Upper lobe of left lung (tissue), 6 donors: ENCODE measurements around the gene OPN5. TPM values are rescaled to one million over a fixed set of nuclear protein-coding genes. Genes with fewer than 3 reads are reported as not detected.

ENCODE experiments used
- ATAC-seq, 2 donors: fragments of 200-7000 bp; cut with Tn5 transposase; one replicate each; pipeline ENCODE4 v1.9.1; 2022; ENCODE audit warnings: mild to moderate bottlenecking in 2 of 2, moderate library complexity in 2 of 2; ENCODE audit not compliant: low FRiP score in 2 of 2
- DNase-seq, 2 donors: peaks; one replicate each; pipeline ENCODE4 v3.0.0-alpha.2; 2019 to 2020
- H3K27ac ChIP-seq, 4 donors: fragments of 200-600 bp; sonication (generic); one replicate each; pipeline ENCODE4 v1.5.1; 2016 to 2019
- H3K27me3 ChIP-seq, 4 donors: fragments of 200-600 bp; sonication (generic); one replicate each; pipeline ENCODE4 v1.5.1; 2017 to 2019
- H3K36me3 ChIP-seq, 4 donors: fragments of 200-600 bp; sonication (generic); one replicate each; pipeline ENCODE4 v1.5.1; 2016 to 2019
- H3K4me1 ChIP-seq, 4 donors: fragments of 200-600 bp; sonication (generic); one replicate each; pipeline ENCODE4 v1.5.1; 2018 to 2019
- H3K4me3 ChIP-seq, 4 donors: fragments of 200-600 bp; sonication (generic); one replicate each; pipeline ENCODE4 v1.5.1; 2017 to 2019; ENCODE audit warnings: mild to moderate bottlenecking in 2 of 4, moderate library complexity in 1 of 4
- H3K9me3 ChIP-seq, 4 donors: fragments of 200-600 bp; sonication (generic); one replicate each; pipeline ENCODE4 v1.5.1; 2018 to 2019
- CTCF ChIP-seq, 6 experiments: fragments of 450-650 bp in 4 of 6; fragments of 200-600 bp in 2 of 6; sonication (generic) in 2 of 6; IDR thresholded peaks; one replicate each; pipeline ENCODE4 v1.5.1; 2016 to 2019; ENCODE audit warnings: antibody characterized with exemption in 6 of 6
- EP300 ChIP-seq, 4 donors: sonication (generic); formaldehyde crosslinking; IDR thresholded peaks; one replicate each; pipeline ENCODE4 v1.5.1; 2017; ENCODE audit warnings: antibody characterized with exemption in 4 of 4, control low read depth in 2 of 4
- POLR2A ChIP-seq, 4 donors: fragments of 450-650 bp; IDR thresholded peaks; one replicate each; pipeline ENCODE4 v1.5.1; 2016 to 2017; ENCODE audit warnings: antibody characterized with exemption in 4 of 4, mild to moderate bottlenecking in 2 of 4
- POLR2AphosphoS5 ChIP-seq, 2 donors: sonication (generic); formaldehyde crosslinking; IDR thresholded peaks; one replicate each; pipeline ENCODE4 v1.5.1; 2017; ENCODE audit warnings: antibody characterized with exemption in 2 of 2
- WGBS, 2 donors: methylation state at CpG; one replicate each; pipeline ENCODE4 v1.1.5; 2017 to 2018; 5-methylcytosine and 5-hydroxymethylcytosine counted together
- total RNA-seq, 6 donors: library from RNA; depleted of rRNA in 4 of 6; stranded (reverse); fragments of >200 nt in 4 of 6; gene quantifications; one replicate each; pipeline versions ENCODE4 v1.1.0 to v1.2.1, GENCODE V29; 2016 to 2021
- donor health status: DM: no; HTN: no; CAD: no; lungs with moderate emphysema.
- donor health status: DM: no; HTN: yes; CAD: no; lungs with severe emphysema.

OPN5 gene
- total RNA-seq, 6 donors from 2014 or later, result not detected

- WGBS, 2 donors, result 37 to 38% methylated on average over 2 of the region's 2 CpGs
- H3K4me3 ChIP-seq, result no peak overlapping the region
- H3K27me3 ChIP-seq, result no peaks in the 10 kb centered on the region
- no peaks in the 10 kb centered on the region for H3K9me3 ChIP-seq
- H3K27ac ChIP-seq, result no peak overlapping the region
- ATAC-seq (no peak), DNase-seq (no peak)
- TF ChIP-seq CTCF (IDR thresholded peaks at IDR 0.05) (no peak), POLR2AphosphoS5 (IDR thresholded peaks at IDR 0.05) (no peak), POLR2A (IDR thresholded peaks at IDR 0.05) (no peak), EP300 (IDR thresholded peaks at IDR 0.05) (no peak)
- no peaks in the 10 kb centered on the region for H3K36me3 ChIP-seq
- H3K4me1 ChIP-seq, result no peaks in the 10 kb centered on the region
These were observed 50.7 kb downstream of the OPN5 start for GRCh38 chr6:47832386-47833100.

DNA sequence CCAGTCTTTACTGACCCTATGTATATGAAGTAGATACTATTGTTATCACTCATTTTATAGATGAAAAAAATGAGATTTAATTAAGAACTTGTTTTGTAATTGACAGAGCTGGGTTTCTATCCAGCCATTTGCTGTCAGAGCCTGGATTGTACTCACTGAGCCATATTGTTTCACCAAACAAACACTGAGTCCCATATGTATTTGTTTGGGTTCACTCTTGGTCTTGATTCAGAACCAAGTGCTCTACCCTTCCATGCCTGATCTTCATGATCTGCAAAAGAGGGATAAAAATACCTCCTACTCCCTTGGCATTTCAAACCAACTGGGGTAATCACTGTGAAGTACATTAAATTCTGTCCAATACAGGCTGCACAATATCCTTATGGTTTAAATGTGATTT is 52.4 kb downstream of the OPN5 start:
- Histone ChIP-seq H3K4me1 (no peaks in the 10 kb centered on the region), H3K27ac (no peak overlapping the region), H3K36me3 (no peaks in the 10 kb centered on the region), H3K9me3 (no peaks in the 10 kb centered on the region), H3K27me3 (no peaks in the 10 kb centered on the region), H3K4me3 (no peak overlapping the region)
- no peak for DNase-seq
- ATAC-seq, result no peak
- TF ChIP-seq POLR2A (IDR thresholded peaks at IDR 0.05) (no peak), EP300 (IDR thresholded peaks at IDR 0.05) (no peak), CTCF (IDR thresholded peaks at IDR 0.05) (no peak), POLR2AphosphoS5 (IDR thresholded peaks at IDR 0.05) (no peak)

- Histone ChIP-seq H3K4me1 (no peaks in the 10 kb centered on the region), H3K27ac (no peak overlapping the region), H3K27me3 (no peaks in the 10 kb centered on the region), H3K4me3 (no peak overlapping the region), H3K9me3 (no peaks in the 10 kb centered on the region), H3K36me3 (no peaks in the 10 kb centered on the region)
- ATAC-seq, result no peak
- DNase-seq, result no peak
- no peak for TF ChIP-seq POLR2A (IDR thresholded peaks at IDR 0.05)
- no peak for TF ChIP-seq POLR2AphosphoS5 (IDR thresholded peaks at IDR 0.05)
- TF ChIP-seq EP300 (IDR thresholded peaks at IDR 0.05), result no peak
- TF ChIP-seq CTCF (IDR thresholded peaks at IDR 0.05), result no peak
These were observed 54.2 kb downstream of the OPN5 start for GRCh38 chr6:47836046-47836445.

- H3K27me3 ChIP-seq, result no peaks in the 10 kb centered on the region
- H3K4me1 ChIP-seq, result no peaks in the 10 kb centered on the region
- DNase-seq (no peak), ATAC-seq (no peak)
- no peaks in the 10 kb centered on the region for H3K9me3 ChIP-seq
- no peak overlapping the region for H3K27ac ChIP-seq
- no peak for TF ChIP-seq EP300 (IDR thresholded peaks at IDR 0.05)
- TF ChIP-seq POLR2A (IDR thresholded peaks at IDR 0.05), result no peak
- TF ChIP-seq POLR2AphosphoS5 (IDR thresholded peaks at IDR 0.05), result no peak
- TF ChIP-seq CTCF (IDR thresholded peaks at IDR 0.05), result no peak
- H3K36me3 ChIP-seq, result no peaks in the 10 kb centered on the region
- WGBS, 2 donors, result 92 to 95% methylated on average over 1 of the region's 1 CpG
- no peak overlapping the region for H3K4me3 ChIP-seq
These were observed 54.8 kb downstream of the OPN5 start for GRCh38 chr6:47836639-47837038.

DNA sequence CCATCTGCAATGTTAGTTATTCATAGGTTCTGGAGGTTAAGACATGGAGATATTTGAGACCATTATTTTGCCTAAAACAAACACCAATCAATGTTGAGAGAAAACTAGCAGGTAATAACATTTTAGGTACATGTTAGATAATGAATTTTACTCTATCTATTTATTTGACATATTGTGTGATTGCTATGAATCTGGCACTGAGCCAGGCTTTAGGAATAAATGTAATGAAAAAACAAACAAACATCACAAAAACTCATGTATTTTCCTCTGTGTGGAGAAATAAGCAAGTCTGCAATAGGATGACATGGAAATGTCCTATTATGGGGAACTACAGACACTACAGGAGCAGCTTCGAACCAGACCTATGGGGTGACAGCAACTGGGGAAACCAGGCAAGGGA is 57.8 kb downstream of the OPN5 start:
- Histone ChIP-seq H3K27ac (no peak overlapping the region), H3K27me3 (no peaks in the 10 kb centered on the region), H3K9me3 (no peaks in the 10 kb centered on the region), H3K36me3 (no peaks in the 10 kb centered on the region), H3K4me3 (no peak overlapping the region), H3K4me1 (no peaks in the 10 kb centered on the region)
- ATAC-seq (no peak), DNase-seq (no peak)
- 85 to 87% methylated on average over 1 of the region's 1 CpG for WGBS, 2 donors
- TF ChIP-seq CTCF (IDR thresholded peaks at IDR 0.05) (no peak), POLR2A (IDR thresholded peaks at IDR 0.05) (no peak), EP300 (IDR thresholded peaks at IDR 0.05) (no peak), POLR2AphosphoS5 (IDR thresholded peaks at IDR 0.05) (no peak)
